Epithelial cell of esophagus (primary cell): ENCODE data around the gene RAB31.

Source experiments
- DNase-seq: peaks from one replicate; pipeline ENCODE4 v3.0.0; 2010; ENCODE audit warnings: low read depth
- H3K4me3 ChIP-seq: 2 replicates; pipeline ENCODE4 v1.5.1; 2011; ENCODE audit warnings: mild to moderate bottlenecking, low read length, control low read depth
- CTCF ChIP-seq: IDR thresholded peaks from 2 replicates; pipeline ENCODE4 v1.5.1; 2011; ENCODE audit warnings: low read depth, mild to moderate bottlenecking, low read length, control low read depth, inconsistent platforms; ENCODE audit not compliant: insufficient read depth; ENCODE audit errors: missing control alignments

The RAB31 gene

DNA sequence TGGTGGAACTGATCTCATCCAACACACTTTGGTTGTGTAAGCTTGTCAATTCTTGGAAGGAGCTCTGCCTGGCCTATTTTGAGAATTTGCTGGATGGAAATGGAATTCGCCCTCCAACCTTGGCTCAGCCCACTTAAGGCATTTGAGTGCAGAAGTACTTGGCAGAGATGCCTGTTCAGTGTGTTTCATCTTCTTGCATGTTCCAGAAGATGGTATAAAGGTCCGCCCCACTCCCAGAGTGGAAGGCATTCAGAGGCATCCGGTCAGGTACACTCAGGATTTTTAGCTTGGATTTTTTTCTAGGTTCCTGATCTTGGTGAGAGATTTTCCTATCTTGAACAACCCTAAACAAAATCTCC, 116.4 kb downstream of the RAB31 start:
- H3K4me3 ChIP-seq: no peak overlapping the region
- no peak for DNase-seq

DNA sequence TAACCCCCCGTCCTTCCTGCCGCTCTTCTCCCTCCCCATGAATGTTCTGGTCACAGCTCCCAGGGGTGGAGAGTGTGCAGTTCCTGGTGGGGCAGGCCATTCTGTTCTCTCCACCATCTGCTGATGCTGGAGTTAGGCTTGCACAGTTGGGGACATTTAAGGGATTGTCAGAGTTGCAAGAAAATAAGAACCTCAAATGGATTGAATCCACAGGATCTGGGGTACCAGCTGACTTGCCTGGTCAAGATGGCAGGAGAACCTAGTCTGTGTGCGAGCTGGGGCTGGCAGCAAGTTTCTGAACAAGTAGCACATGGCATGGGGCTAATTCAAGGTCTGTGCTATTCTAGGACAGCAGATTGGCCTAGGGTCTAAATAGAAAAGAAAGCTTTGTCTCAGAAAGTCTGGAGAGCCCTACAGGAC, 116.9 kb downstream of the RAB31 start:
- H3K4me3 ChIP-seq: no peak overlapping the region
- TF ChIP-seq CTCF: no peak
- no peak for DNase-seq

More for the DNA sequence above, 116.4 kb downstream of the RAB31 start:
- TF ChIP-seq CTCF: no peak

DNA sequence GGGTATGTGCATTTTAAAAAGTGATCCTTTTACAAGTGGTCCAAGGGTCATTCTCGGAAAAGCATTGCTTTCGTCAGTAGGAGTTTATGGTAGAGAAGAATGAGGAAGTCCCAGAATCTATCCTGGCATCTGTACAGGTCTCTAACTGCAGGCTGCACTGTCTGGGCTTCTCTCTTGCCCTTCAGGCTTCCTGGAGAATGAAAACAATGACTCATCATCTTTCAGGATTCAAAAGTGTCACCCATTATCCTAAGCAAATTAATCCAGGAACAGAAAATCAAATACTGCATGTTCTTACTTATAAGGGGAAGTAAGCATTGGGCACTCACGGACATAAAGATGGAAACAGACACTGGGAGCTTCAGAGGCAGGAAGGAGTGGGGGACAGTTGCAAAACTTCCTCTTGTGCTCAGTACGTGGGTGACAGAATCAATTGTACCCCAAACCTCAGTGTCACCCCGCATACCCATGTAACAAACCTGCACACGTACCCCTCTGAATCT, 117.5 kb downstream of the RAB31 start:
- no peak overlapping the region for H3K4me3 ChIP-seq
- DNase-seq: peak; percentile 83
- TF ChIP-seq CTCF: no peak

DNA sequence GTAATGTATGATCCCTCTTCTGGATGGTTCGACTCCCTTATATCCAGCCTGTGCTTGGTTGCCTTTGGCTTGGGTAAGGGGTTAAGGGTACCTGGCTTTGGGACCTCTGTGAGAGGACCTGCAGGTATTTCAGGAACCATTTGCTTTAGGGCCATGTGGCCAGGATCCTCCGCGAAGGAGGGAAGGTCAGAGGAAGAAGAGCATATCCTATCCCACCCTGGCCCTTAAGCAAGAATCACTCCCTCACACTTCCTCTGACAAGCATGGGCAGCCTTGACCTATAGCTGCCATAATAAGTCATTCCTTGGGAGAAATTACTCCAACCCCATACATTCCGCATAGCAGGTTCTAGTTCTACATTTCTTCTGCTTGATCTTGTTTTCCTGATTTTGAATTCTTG, 118.6 kb downstream of the RAB31 start:
- no peak overlapping the region for H3K4me3 ChIP-seq
- TF ChIP-seq CTCF: no peak
- no peak for DNase-seq

DNA sequence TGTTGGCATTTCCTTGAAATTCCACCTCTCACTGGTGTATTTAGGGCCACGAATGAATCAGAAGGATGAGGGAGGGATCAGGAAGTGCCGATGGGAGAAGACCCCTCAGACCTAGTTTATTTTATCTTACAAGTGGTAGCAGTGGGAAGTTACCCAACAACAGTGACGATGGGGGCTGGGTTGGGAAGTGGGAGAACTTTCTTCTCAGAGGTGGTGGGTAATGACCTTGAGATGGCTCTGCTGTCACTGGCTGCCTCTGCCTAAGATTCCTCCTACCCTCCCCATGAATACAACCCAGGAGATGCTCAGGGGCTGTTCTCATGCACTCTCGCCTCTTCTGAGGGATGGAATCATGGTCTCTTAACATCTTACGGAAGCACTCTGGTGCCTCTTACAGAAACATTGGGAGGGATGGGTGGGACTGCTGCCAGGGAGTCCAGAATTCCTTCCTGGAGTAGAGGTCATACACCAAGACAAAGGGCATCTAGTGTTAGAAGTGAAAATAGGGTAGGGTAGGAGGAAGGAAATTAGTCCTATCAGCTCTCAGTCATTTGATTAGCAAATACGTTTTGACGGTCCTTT, 119.2 kb downstream of the RAB31 start:
- no peak for TF ChIP-seq CTCF
- DNase-seq: no peak
- H3K4me3 ChIP-seq: no peak overlapping the region

DNA sequence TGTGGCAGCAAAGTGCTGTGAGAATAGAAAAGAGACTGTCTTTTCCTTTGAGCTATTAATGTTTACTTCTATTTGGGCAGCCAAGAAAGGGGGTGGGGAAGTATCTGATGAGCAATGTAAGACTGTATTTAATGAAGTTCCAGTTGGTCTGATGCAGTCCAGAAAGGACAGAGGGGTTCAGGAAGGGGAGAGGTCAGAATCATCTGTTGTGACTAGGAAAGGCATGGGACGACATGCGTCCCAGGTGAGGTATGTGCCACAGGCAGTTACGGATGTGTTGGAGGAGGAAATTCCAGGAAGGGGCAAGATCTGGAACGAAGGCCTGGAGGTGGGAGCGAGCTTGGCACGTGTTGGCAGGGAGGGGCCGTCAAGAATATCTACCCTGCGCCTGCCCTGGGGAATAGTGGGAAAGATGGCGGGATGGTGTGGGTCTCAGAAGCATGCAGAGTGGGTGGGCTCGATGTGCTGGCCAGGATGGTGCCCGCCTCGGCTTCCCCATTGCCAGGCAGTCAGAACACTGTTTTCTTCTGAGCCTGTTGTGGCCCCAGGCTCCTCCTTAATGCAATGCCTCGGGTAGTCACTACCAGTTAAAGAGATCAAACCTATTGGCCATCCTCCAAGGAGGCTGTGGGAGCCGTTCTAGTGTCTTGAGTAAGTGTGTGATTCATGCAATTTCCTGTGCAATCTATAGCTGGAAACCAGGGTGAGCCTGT, 119.8 kb downstream of the RAB31 start:
- peak overlapping the region; percentile 11 for H3K4me3 ChIP-seq
- peak; percentile 99 for DNase-seq
- no peak for TF ChIP-seq CTCF
